Smooth muscle cell (in vitro differentiated cells): ENCODE data around the gene SLA2. TPM values are rescaled to one million over a fixed set of nuclear protein-coding genes. Genes with fewer than 3 reads are reported as not detected.
"Not testable (repeated sequence)": the region's sequence is repeated elsewhere in the genome, so short reads cannot be mapped to it uniquely, and the experiment has no call there.

Source experiments
- DNase-seq: peaks from one replicate; lab custom pipeline; 2025; ENCODE audit not compliant: unreplicated experiment; lab: John Stamatoyannopoulos, UW
- H2AFZ ChIP-seq: fragments of 200-600 bp; sonication (generic); 2 replicates; pipeline ENCODE4 v1.6.0; 2016; ENCODE audit warnings: antibody characterized with exemption, low read depth, mild to moderate bottlenecking
- H3F3A ChIP-seq: fragments of 200-600 bp; sonication (generic); 2 replicates; pipeline ENCODE4 v1.6.0; 2017; ENCODE audit warnings: antibody characterized with exemption, low read depth
- H3K27ac ChIP-seq: fragments of 200-600 bp; sonication (generic); 2 replicates; pipeline ENCODE4 v1.5.1; 2016; ENCODE audit warnings: low read depth, mild to moderate bottlenecking
- H3K27me3 ChIP-seq: fragments of 200-600 bp; sonication (generic); 2 replicates; pipeline ENCODE4 v1.6.1; 2016; ENCODE audit warnings: low read depth, mild to moderate bottlenecking
- H3K36me3 ChIP-seq: fragments of 200-600 bp; sonication (generic); 2 replicates; pipeline ENCODE4 v1.5.1; 2016; ENCODE audit warnings: low read depth
- H3K4me1 ChIP-seq: fragments of 200-600 bp; sonication (generic); 2 replicates; pipeline ENCODE4 v1.5.1; 2016; ENCODE audit warnings: low read depth
- H3K4me2 ChIP-seq: fragments of 200-600 bp; sonication (generic); 2 replicates; pipeline ENCODE4 v1.6.0; 2016; ENCODE audit warnings: mild to moderate bottlenecking
- H3K4me3 ChIP-seq: fragments of 200-600 bp; sonication (generic); 2 replicates; pipeline ENCODE4 v1.5.1; 2016; ENCODE audit warnings: mild to moderate bottlenecking
- H3K79me2 ChIP-seq: fragments of 200-600 bp; sonication (generic); 2 replicates; pipeline ENCODE4 v1.6.0; 2016; ENCODE audit warnings: low read depth, mild to moderate bottlenecking
- H3K9ac ChIP-seq: fragments of 200-600 bp; sonication (generic); 2 replicates; pipeline ENCODE4 v1.6.0; 2016; ENCODE audit warnings: low read depth
- H3K9me3 ChIP-seq: fragments of 200-600 bp; sonication (generic); replicated peaks from 2 replicates; pipeline ENCODE4 v1.5.1; 2016; ENCODE audit warnings: low read depth
- H4K20me1 ChIP-seq: fragments of 200-600 bp; sonication (generic); 2 replicates; pipeline ENCODE4 v1.6.0; 2016; ENCODE audit warnings: low read depth
- CTCF ChIP-seq: fragments of 200-600 bp; sonication (generic); IDR thresholded peaks from 2 replicates; pipeline ENCODE4 v1.5.1; 2017; ENCODE audit warnings: borderline replicate concordance, mild to moderate bottlenecking, antibody characterized with exemption; ENCODE audit not compliant: insufficient read depth, poor library complexity, severe bottlenecking
- WGBS: methylation state at CpG from one replicate; pipeline ENCODE4 v1.1.7; 2016; ENCODE audit warnings: low lambda C conversion rate; 5-methylcytosine and 5-hydroxymethylcytosine counted together
- polyA plus RNA-seq: library from polyadenylated mRNA; unstranded; fragments of >200 nt; fragmentation: Nextera tagmentation; extraction: Ambion mirVana; gene quantifications from 2 replicates; pipeline ENCODE4 v1.2.1, GENCODE V29; 2016
- total RNA-seq: library from RNA; depleted of rRNA; stranded (reverse); fragments of >200 nt; gene quantifications from 2 replicates; pipeline ENCODE4 v1.2.3, GENCODE V29; 2014

Gene SLA2
- total and polyA plus RNA-seq, 2 experiments from 2014 or later: not detected

- no peak for DNase-seq
- WGBS: 31% methylated on average over 8 of the region's 8 CpGs
- peak overlapping the region; percentile 27 for H3K27ac ChIP-seq
- H3K79me2 ChIP-seq: no peaks in the 10 kb centered on the region
- H3K4me1 ChIP-seq: no peaks in the 10 kb centered on the region
- H3K36me3 ChIP-seq: no peaks in the 10 kb centered on the region
- H3F3A ChIP-seq: no peaks in the 10 kb centered on the region
- peak overlapping the region; percentile 88 for H3K4me2 ChIP-seq
- TF ChIP-seq CTCF: no peak
- H3K27me3 ChIP-seq: no peaks in the 10 kb centered on the region
- H2AFZ ChIP-seq: peak overlapping the region; percentile 47
- no peak overlapping the region for H3K9ac ChIP-seq
- peak overlapping the region; percentile 69 for H3K4me3 ChIP-seq
- no peaks in the 10 kb centered on the region for H4K20me1 ChIP-seq
- no peaks in the 10 kb centered on the region for H3K9me3 ChIP-seq
Measured at GRCh38 chr20:36677422-36677771, 31.4 kb upstream of the SLA2 start.

GRCh38 chr20:36676701-36677421 is 30.9 kb upstream of the SLA2 start:
- Histone ChIP-seq H3K4me3 (peak overlapping the region; percentile 69), H3K9ac (no peak overlapping the region), H3K4me1 (no peaks in the 10 kb centered on the region), H3K9me3 (no peaks in the 10 kb centered on the region), H3F3A (no peaks in the 10 kb centered on the region), H3K79me2 (no peaks in the 10 kb centered on the region), H3K27me3 (no peaks in the 10 kb centered on the region), H2AFZ (peak overlapping the region; percentile 73), H3K27ac (no peak overlapping the region), H3K4me2 (peak overlapping the region; percentile 88), H3K36me3 (no peaks in the 10 kb centered on the region), H4K20me1 (no peaks in the 10 kb centered on the region)
- WGBS: 8% methylated on average over 27 of the region's 27 CpGs
- no peak for TF ChIP-seq CTCF
- peak; percentile 74 for DNase-seq

- H3K9me3 ChIP-seq, H3K79me2 ChIP-seq, H3K4me1 ChIP-seq, H3F3A ChIP-seq, DNase-seq, H2AFZ ChIP-seq, H3K4me2 ChIP-seq, H3K36me3 ChIP-seq, H3K27me3 ChIP-seq, H4K20me1 ChIP-seq, H3K4me3 ChIP-seq, H3K9ac ChIP-seq, H3K27ac ChIP-seq: not testable (repeated sequence)
- WGBS: 98% methylated on average over 8 of the region's 8 CpGs
Measured at GRCh38 chr20:36675545-36675944, 29.5 kb upstream of the SLA2 start.

- no peak for DNase-seq
- Histone ChIP-seq H2AFZ (no peak overlapping the region), H4K20me1 (no peaks in the 10 kb centered on the region), H3K36me3 (no peaks in the 10 kb centered on the region), H3F3A (no peaks in the 10 kb centered on the region), H3K4me2 (no peak overlapping the region), H3K27me3 (no peaks in the 10 kb centered on the region), H3K4me3 (no peak overlapping the region), H3K4me1 (no peaks in the 10 kb centered on the region), H3K27ac (no peak overlapping the region), H3K79me2 (no peaks in the 10 kb centered on the region), H3K9me3 (no peaks in the 10 kb centered on the region), H3K9ac (no peak overlapping the region)
- 92% methylated on average over 4 of the region's 4 CpGs for WGBS
- TF ChIP-seq CTCF: no peak
Measured at GRCh38 chr20:36672991-36673390, 27.0 kb upstream of the SLA2 start.
